DOHH2 (cell line): ENCODE measurements around the gene TBL1X.

ENCODE experiments used
- H3F3A ChIP-seq: fragments of 200-600 bp; sonication (generic), shearing (Covaris generic); 2 replicates; pipeline ENCODE4 v1.6.0; 2016; ENCODE audit warnings: antibody characterized with exemption, mild to moderate bottlenecking; ENCODE audit not compliant: control insufficient read depth, insufficient read depth
- H3K27ac ChIP-seq: fragments of 200-600 bp; sonication (generic); 2 replicates; pipeline ENCODE4 v1.5.1; 2014; ENCODE audit warnings: low read depth, mild to moderate bottlenecking, low read length, moderate library complexity
- H3K27me3 ChIP-seq: fragments of 200-600 bp; sonication (generic); 2 replicates; pipeline ENCODE4 v1.6.1; 2014; ENCODE audit warnings: mild to moderate bottlenecking, low read length, mixed read lengths; ENCODE audit not compliant: control insufficient read depth
- H3K36me3 ChIP-seq: fragments of 200-600 bp; sonication (generic); 2 replicates; pipeline ENCODE4 v1.6.1; 2014; ENCODE audit warnings: mild to moderate bottlenecking, low read length, moderate library complexity, mixed read lengths; ENCODE audit not compliant: control insufficient read depth
- H3K4me1 ChIP-seq: fragments of 200-600 bp; sonication (generic); 2 replicates; pipeline ENCODE4 v1.6.1; 2014; ENCODE audit warnings: mild to moderate bottlenecking, low read length, mixed read lengths; ENCODE audit not compliant: control insufficient read depth
- H3K4me2 ChIP-seq: fragments of 200-600 bp; sonication (generic); 2 replicates; pipeline ENCODE4 v1.6.0; 2014; ENCODE audit warnings: mild to moderate bottlenecking, low read length, moderate library complexity
- H3K4me3 ChIP-seq: fragments of 200-600 bp; sonication (generic); 2 replicates; pipeline ENCODE4 v1.5.1; 2014; ENCODE audit warnings: mild to moderate bottlenecking, low read length, mixed read lengths
- H3K79me2 ChIP-seq: fragments of 200-600 bp; sonication (generic); 2 replicates; pipeline ENCODE4 v1.6.1; 2014; ENCODE audit warnings: mild to moderate bottlenecking, low read length, mixed read lengths; ENCODE audit not compliant: control insufficient read depth
- H3K9me2 ChIP-seq: fragments of 200-600 bp; sonication (generic); replicated peaks from 2 replicates; pipeline ENCODE4 v1.6.1; 2014; ENCODE audit warnings: mild to moderate bottlenecking, low read length, mixed read lengths; ENCODE audit not compliant: control insufficient read depth
- H3K9me3 ChIP-seq: fragments of 200-600 bp; sonication (generic); 2 replicates; pipeline ENCODE4 v1.6.1; 2014; ENCODE audit warnings: antibody characterized with exemption, low read length, mixed read lengths; ENCODE audit not compliant: control insufficient read depth, insufficient read depth
- H4K20me1 ChIP-seq: fragments of 200-600 bp; sonication (generic); 2 replicates; pipeline ENCODE4 v1.6.0; 2014; ENCODE audit warnings: low read depth, mild to moderate bottlenecking, antibody characterized with exemption, low read length, moderate library complexity; ENCODE audit not compliant: control insufficient read depth, insufficient read depth
- EZH2phosphoT487 ChIP-seq: fragments of 200-600 bp; sonication (generic); IDR thresholded peaks from 2 replicates; pipeline ENCODE4 v1.6.1; 2017; ENCODE audit warnings: borderline replicate concordance, mild to moderate bottlenecking, antibody characterized with exemption, low read length, moderate library complexity, mixed read lengths
- TF ChIP-seq, protein P1 (sequence below): fragments of 200-600 bp; sonication (generic); IDR thresholded peaks from one replicate; pipeline ENCODE4 v1.5.1; 2014; ENCODE audit warnings: antibody characterized with exemption, mild to moderate bottlenecking, low read depth, low read length; ENCODE audit not compliant: poor library complexity, severe bottlenecking

TBL1X gene

GRCh38 chrX:9610771-9611392 lies 146.0 kb downstream of the TBL1X start:
- Histone ChIP-seq H3K27me3 (no peaks in the 10 kb centered on the region), H3K36me3 (no peaks in the 10 kb centered on the region), H3K4me3 (no peak overlapping the region), H3K4me2 (no peak overlapping the region), H3K9me2 (no peaks in the 10 kb centered on the region), H3K27ac (no peak overlapping the region), H3K4me1 (no peaks in the 10 kb centered on the region), H3F3A (no peaks in the 10 kb centered on the region), H3K9me3 (no peaks in the 10 kb centered on the region), H3K79me2 (no peaks in the 10 kb centered on the region), H4K20me1 (no peaks in the 10 kb centered on the region)
- no peak for TF ChIP-seq EZH2phosphoT487
- TF ChIP-seq, protein P1, sequence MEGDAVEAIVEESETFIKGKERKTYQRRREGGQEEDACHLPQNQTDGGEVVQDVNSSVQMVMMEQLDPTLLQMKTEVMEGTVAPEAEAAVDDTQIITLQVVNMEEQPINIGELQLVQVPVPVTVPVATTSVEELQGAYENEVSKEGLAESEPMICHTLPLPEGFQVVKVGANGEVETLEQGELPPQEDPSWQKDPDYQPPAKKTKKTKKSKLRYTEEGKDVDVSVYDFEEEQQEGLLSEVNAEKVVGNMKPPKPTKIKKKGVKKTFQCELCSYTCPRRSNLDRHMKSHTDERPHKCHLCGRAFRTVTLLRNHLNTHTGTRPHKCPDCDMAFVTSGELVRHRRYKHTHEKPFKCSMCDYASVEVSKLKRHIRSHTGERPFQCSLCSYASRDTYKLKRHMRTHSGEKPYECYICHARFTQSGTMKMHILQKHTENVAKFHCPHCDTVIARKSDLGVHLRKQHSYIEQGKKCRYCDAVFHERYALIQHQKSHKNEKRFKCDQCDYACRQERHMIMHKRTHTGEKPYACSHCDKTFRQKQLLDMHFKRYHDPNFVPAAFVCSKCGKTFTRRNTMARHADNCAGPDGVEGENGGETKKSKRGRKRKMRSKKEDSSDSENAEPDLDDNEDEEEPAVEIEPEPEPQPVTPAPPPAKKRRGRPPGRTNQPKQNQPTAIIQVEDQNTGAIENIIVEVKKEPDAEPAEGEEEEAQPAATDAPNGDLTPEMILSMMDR, result no peak

DNA sequence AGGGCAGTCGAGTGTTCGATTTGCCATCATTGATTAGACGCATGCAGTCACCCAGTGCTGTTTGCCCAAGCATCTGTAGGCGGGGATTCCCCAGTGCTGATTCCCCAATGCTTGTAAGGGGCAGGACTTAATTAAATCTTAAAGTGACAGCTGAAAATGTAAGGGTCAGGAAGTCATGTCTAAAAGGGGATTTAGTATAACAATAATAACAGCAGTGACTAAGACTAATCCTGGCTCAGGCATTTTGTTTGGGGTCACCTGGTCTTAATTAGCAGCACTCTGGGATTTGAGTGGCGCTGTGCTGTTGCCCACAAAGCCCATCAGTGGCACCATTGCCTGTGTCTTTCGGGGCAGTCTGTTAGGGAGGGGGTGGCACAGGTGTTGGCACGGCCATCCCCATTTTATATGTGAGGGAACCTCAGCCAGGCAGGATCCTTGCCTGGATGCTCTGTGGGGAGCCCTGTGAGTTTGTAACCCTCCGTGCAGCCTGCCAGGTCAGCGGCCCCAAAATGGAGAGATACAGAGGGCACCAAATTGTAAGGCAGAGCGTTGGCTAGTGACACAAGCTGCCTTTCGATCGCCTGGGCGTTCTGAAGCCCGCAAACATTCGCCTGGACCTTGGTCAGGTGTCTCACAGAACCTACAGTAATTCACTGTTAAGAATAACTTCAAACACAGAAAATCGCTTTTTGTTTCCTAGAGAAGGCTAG lies 146.7 kb downstream of the TBL1X start:
- Histone ChIP-seq H3K4me1 (no peaks in the 10 kb centered on the region), H3K4me3 (no peak overlapping the region), H3K27ac (no peak overlapping the region), H3K4me2 (no peak overlapping the region), H3K36me3 (no peaks in the 10 kb centered on the region), H4K20me1 (no peaks in the 10 kb centered on the region), H3F3A (no peaks in the 10 kb centered on the region), H3K79me2 (no peaks in the 10 kb centered on the region), H3K27me3 (no peaks in the 10 kb centered on the region), H3K9me3 (no peaks in the 10 kb centered on the region), H3K9me2 (no peaks in the 10 kb centered on the region)
- TF ChIP-seq, protein P1, result no peak
- no peak for TF ChIP-seq EZH2phosphoT487

DNA sequence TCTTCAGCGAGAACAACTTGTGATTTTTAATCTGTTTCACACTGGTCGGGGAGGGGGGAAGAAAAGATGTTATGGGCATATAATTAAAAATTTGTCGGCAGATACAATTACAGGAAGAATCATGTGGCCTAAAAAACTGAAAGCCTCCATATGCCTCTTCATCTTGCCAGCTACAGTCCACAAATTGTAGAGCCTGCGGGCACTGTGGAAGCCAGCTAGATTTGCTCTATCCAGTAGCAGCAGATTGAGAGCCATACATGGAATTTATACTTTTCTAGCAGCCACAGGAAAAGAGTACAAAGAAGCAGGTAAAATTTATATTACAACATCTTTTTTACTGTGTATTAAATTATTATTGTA lies 147.3 kb downstream of the TBL1X start:
- H3K27ac ChIP-seq, result no peak overlapping the region
- no peak for TF ChIP-seq EZH2phosphoT487
- TF ChIP-seq, protein P1, result no peak
- H3K4me2 ChIP-seq, result no peak overlapping the region

More for the DNA sequence above, 147.3 kb downstream of the TBL1X start:
- H3K79me2 ChIP-seq, result no peaks in the 10 kb centered on the region
- no peaks in the 10 kb centered on the region for H3K36me3 ChIP-seq
- H3K27me3 ChIP-seq, result no peaks in the 10 kb centered on the region
- H3F3A ChIP-seq, result no peaks in the 10 kb centered on the region
- no peaks in the 10 kb centered on the region for H4K20me1 ChIP-seq
- H3K9me3 ChIP-seq, result no peaks in the 10 kb centered on the region
- no peaks in the 10 kb centered on the region for H3K9me2 ChIP-seq
- no peaks in the 10 kb centered on the region for H3K4me1 ChIP-seq
- no peak overlapping the region for H3K4me3 ChIP-seq
